OCI-LY1 (cell line): Measurements from ENCODE around the gene PVALB.

Experiments used
- CTCF ChIP-seq: fragments of 200-600 bp; sonication (generic), shearing (Covaris generic); IDR thresholded peaks from 2 replicates; pipeline ENCODE4 v1.5.1; 2017; ENCODE audit warnings: mild to moderate bottlenecking, antibody characterized with exemption, low read length, moderate library complexity, mixed read lengths
- EZH2 ChIP-seq: fragments of 200-600 bp; sonication (generic), shearing (Covaris generic); IDR thresholded peaks from 2 replicates; pipeline ENCODE4 v1.8.0; 2017; ENCODE audit warnings: borderline replicate concordance, mixed run types, mild to moderate bottlenecking, antibody characterized with exemption, low read length, moderate library complexity, mixed read lengths

DNA sequence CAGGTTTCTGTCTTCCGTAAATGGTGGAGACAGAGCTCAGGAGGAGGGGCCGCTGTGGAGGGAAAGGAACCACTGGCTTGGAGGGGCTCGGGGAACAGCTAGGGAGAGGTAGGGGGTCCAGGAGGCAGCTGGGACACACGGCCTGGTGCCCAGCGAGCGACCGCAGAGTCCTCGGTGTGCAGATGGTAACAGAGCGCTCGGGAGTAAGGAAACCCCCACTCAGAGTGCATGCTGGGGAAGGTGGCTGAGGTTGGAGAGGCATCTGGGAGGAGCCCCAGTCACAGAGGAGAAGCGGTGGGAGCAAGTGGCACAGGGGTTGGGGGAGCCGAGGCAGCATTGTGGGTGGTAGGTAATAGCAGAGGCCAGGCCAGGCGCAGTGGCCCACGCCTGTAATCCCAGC lies 33.2 kb upstream of the PVALB start:
- TF ChIP-seq CTCF (no peak), EZH2 (no peak)
